Mammary epithelial cell (primary cell): ENCODE data around the gene CA6.

ENCODE experiments used
- EZH2 ChIP-seq: IDR thresholded peaks from 2 replicates; pipeline ENCODE4 v1.6.1; 2012; ENCODE audit warnings: low read length, inconsistent platforms, borderline replicate concordance
- TF ChIP-seq, protein P1 (sequence below), 2 donors: IDR thresholded peaks in 1 of 2; conservative IDR thresholded peaks in 1 of 2; 2 replicates each; pipeline ENCODE4 v1.5.1; 2011 to 2012; ENCODE audit warnings: inconsistent platforms in 2 of 2, low read length in 2 of 2, mild to moderate bottlenecking in 2 of 2, control low read depth in 1 of 2, low read depth in 1 of 2; ENCODE audit not compliant: insufficient read depth in 1 of 2; ENCODE audit errors: extremely low read depth in 1 of 2

DNA sequence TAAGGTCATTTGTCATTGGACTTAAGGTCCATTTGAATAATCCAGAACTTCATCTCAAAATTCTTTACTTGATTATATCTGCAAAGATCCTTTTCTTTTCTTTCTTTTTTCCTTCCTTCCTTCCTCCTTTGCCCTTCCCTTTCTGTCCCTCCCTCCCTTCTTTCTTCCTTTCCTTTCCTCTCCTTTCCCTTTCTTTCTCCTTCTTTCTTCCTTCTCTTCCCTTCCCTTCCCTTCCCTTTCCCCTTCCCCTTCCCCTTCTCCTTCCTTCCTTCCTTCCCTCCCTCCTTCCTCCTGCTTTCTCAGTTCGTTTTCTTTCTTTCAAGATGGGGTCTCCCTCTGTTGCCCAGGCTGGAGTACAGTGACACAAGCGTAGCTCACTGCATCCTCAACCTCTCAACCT is 35.5 kb downstream of the CA6 start:
- TF ChIP-seq, protein P1, sequence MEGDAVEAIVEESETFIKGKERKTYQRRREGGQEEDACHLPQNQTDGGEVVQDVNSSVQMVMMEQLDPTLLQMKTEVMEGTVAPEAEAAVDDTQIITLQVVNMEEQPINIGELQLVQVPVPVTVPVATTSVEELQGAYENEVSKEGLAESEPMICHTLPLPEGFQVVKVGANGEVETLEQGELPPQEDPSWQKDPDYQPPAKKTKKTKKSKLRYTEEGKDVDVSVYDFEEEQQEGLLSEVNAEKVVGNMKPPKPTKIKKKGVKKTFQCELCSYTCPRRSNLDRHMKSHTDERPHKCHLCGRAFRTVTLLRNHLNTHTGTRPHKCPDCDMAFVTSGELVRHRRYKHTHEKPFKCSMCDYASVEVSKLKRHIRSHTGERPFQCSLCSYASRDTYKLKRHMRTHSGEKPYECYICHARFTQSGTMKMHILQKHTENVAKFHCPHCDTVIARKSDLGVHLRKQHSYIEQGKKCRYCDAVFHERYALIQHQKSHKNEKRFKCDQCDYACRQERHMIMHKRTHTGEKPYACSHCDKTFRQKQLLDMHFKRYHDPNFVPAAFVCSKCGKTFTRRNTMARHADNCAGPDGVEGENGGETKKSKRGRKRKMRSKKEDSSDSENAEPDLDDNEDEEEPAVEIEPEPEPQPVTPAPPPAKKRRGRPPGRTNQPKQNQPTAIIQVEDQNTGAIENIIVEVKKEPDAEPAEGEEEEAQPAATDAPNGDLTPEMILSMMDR (conservative IDR thresholded peaks at IDR 0.05 in 1 of 2, IDR thresholded peaks at IDR 0.05 in 1 of 2; ENCODE audit: extremely low read depth in 1 of 2, insufficient read depth in 1 of 2, low read depth in 1 of 2, low read length in 2 of 2) = no peak
- TF ChIP-seq EZH2 = no peak
